ENCODE results near the gene PCDH8. TPM values are rescaled to one million over a fixed set of nuclear protein-coding genes. Genes with fewer than 3 reads are reported as not detected.
A peak's percentile ranks its signal among the peaks of the same experiment; 100 is the strongest.

Gene PCDH8
- polyA plus RNA-seq, 1 donor from 2014 or later = 2.4 TPM

- Histone ChIP-seq H3K4me2 (ENCODE audit: low read length) (no peak overlapping the region), H3K9ac (ENCODE audit: low read length) (no peak overlapping the region), H3K4me3 (ENCODE audit: low read length) (no peak overlapping the region), H4K20me1 (ENCODE audit: insufficient read depth) (no peaks in the 10 kb centered on the region), H3K27ac (ENCODE audit: low read length) (no peak overlapping the region), H3K27me3 (ENCODE audit: insufficient read depth, low read depth, low read length) (no peaks in the 10 kb centered on the region), H3K79me2 (replicated peaks; ENCODE audit: insufficient read depth, low read length) (no peaks in the 10 kb centered on the region), H3K9me2 (ENCODE audit: insufficient read depth, low read length) (no peaks in the 10 kb centered on the region), H3K36me3 (ENCODE audit: insufficient read depth, low read length) (no peaks in the 10 kb centered on the region), H2AFZ (ENCODE audit: low read depth, low read length) (no peak overlapping the region), H3K9me3 (ENCODE audit: low read length) (no peaks in the 10 kb centered on the region), H3F3A (ENCODE audit: insufficient read depth, low read length, poor library complexity, severe bottlenecking) (no peaks in the 10 kb centered on the region)
- no peak for TF ChIP-seq EZH2 (IDR thresholded peaks at IDR 0.05; ENCODE audit: borderline replicate concordance, insufficient read depth, low read length, poor library complexity, severe bottlenecking)
- TF ChIP-seq CTCF (IDR thresholded peaks at IDR 0.05; ENCODE audit: poor library complexity, severe bottlenecking) = peak; percentile 22
Observed at GRCh38 chr13:52896827-52897659, 48.6 kb upstream of the PCDH8 start.

GRCh38 chr13:52894413-52894812, 46.0 kb upstream of the PCDH8 start:
- Histone ChIP-seq H2AFZ (ENCODE audit: low read depth, low read length) (no peak overlapping the region), H3K9me3 (ENCODE audit: low read length) (no peaks in the 10 kb centered on the region), H4K20me1 (ENCODE audit: insufficient read depth) (no peaks in the 10 kb centered on the region), H3K36me3 (ENCODE audit: insufficient read depth, low read length) (no peaks in the 10 kb centered on the region), H3K27me3 (ENCODE audit: insufficient read depth, low read depth, low read length) (no peaks in the 10 kb centered on the region), H3K9ac (ENCODE audit: low read length) (no peak overlapping the region), H3K9me2 (ENCODE audit: insufficient read depth, low read length) (no peaks in the 10 kb centered on the region), H3F3A (ENCODE audit: insufficient read depth, low read length, poor library complexity, severe bottlenecking) (no peaks in the 10 kb centered on the region), H3K4me2 (ENCODE audit: low read length) (no peak overlapping the region), H3K79me2 (replicated peaks; ENCODE audit: insufficient read depth, low read length) (no peaks in the 10 kb centered on the region), H3K4me3 (ENCODE audit: low read length) (peak overlapping the region; percentile 10), H3K27ac (ENCODE audit: low read length) (peak overlapping the region; percentile 35)
- TF ChIP-seq EZH2 (IDR thresholded peaks at IDR 0.05; ENCODE audit: borderline replicate concordance, insufficient read depth, low read length, poor library complexity, severe bottlenecking) = no peak
- no peak for TF ChIP-seq RAD21 (conservative IDR thresholded peaks at IDR 0.05)
- no peak for TF ChIP-seq TAF1 (IDR thresholded peaks at IDR 0.05; ENCODE audit: low read depth)
- no peak for TF ChIP-seq POLR2AphosphoS5 (IDR thresholded peaks at IDR 0.05)
- TF ChIP-seq REST (IDR thresholded peaks at IDR 0.05; ENCODE audit: borderline replicate concordance) = no peak
- no peak for TF ChIP-seq MXI1 (conservative IDR thresholded peaks at IDR 0.05; ENCODE audit: poor library complexity, severe bottlenecking)

GRCh38 chr13:52892925-52893324, 44.5 kb upstream of the PCDH8 start:
- no peaks in the 10 kb centered on the region for H3K9me3 ChIP-seq (ENCODE audit: low read length)
- H3K4me2 ChIP-seq (ENCODE audit: low read length) = no peak overlapping the region
- TF ChIP-seq EP300 (conservative IDR thresholded peaks at IDR 0.05; ENCODE audit: poor library complexity, severe bottlenecking) (no peak), CTCF (IDR thresholded peaks at IDR 0.05; ENCODE audit: poor library complexity, severe bottlenecking) (no peak), EZH2 (IDR thresholded peaks at IDR 0.05; ENCODE audit: borderline replicate concordance, insufficient read depth, low read length, poor library complexity, severe bottlenecking) (no peak), REST (IDR thresholded peaks at IDR 0.05; ENCODE audit: borderline replicate concordance) (no peak)
- H3K9ac ChIP-seq (ENCODE audit: low read length) = no peak overlapping the region
- no peaks in the 10 kb centered on the region for H3K27me3 ChIP-seq (ENCODE audit: insufficient read depth, low read depth, low read length)
- H3K36me3 ChIP-seq (ENCODE audit: insufficient read depth, low read length) = no peaks in the 10 kb centered on the region
- H3K4me3 ChIP-seq (ENCODE audit: low read length) = no peak overlapping the region
- no peaks in the 10 kb centered on the region for H4K20me1 ChIP-seq (ENCODE audit: insufficient read depth)
- H3K27ac ChIP-seq (ENCODE audit: low read length) = no peak overlapping the region
- no peaks in the 10 kb centered on the region for H3K79me2 ChIP-seq (replicated peaks; ENCODE audit: insufficient read depth, low read length)
- no peaks in the 10 kb centered on the region for H3K9me2 ChIP-seq (ENCODE audit: insufficient read depth, low read length)
- H3F3A ChIP-seq (ENCODE audit: insufficient read depth, low read length, poor library complexity, severe bottlenecking) = no peaks in the 10 kb centered on the region
- H2AFZ ChIP-seq (ENCODE audit: low read depth, low read length) = no peak overlapping the region

All from neural cell (in vitro differentiated cells).